ENCODE measurements around the gene DRD3. TPM values are rescaled to one million over a fixed set of nuclear protein-coding genes. Genes with fewer than 3 reads are reported as not detected.

The DRD3 gene
- total RNA-seq, 1 experiment from 2014 or later, result 0.17 TPM

- DNase-seq (ENCODE audit: low spot score), result no peak
- no peak for ATAC-seq
- Mint-ChIP-seq H3K27ac (no peak overlapping the region), H3K9me3 (0 out of 2 replicates have a peak, but pooled peaks cover 6% of the 10 kb centered on the region), H3K4me3 (no peak overlapping the region), H3K36me3 (peaks cover 93% of the 10 kb centered on the region), H3K4me1 (no peaks in the 10 kb centered on the region), H3K27me3 (ENCODE audit: low read depth) (no peaks in the 10 kb centered on the region)
- TF ChIP-seq ZNF425 (CRISPR knock-in tag; conservative IDR thresholded peaks at IDR 0.05) (no peak), RELA (CRISPR knock-in tag; IDR thresholded peaks at IDR 0.05; ENCODE audit: borderline replicate concordance) (no peak), PRDM15 (CRISPR knock-in tag; IDR thresholded peaks at IDR 0.05) (no peak), ARID4B (CRISPR knock-in tag; IDR thresholded peaks at IDR 0.05; ENCODE audit: borderline replicate concordance) (no peak), FOXK1 (CRISPR knock-in tag; IDR thresholded peaks at IDR 0.05) (no peak), NR2C2 (CRISPR knock-in tag; IDR thresholded peaks at IDR 0.05) (no peak), RORB (CRISPR knock-in tag; IDR thresholded peaks at IDR 0.05) (no peak), ATF1 (CRISPR knock-in tag; IDR thresholded peaks at IDR 0.05) (no peak), NFATC4 (CRISPR knock-in tag; IDR thresholded peaks at IDR 0.05) (no peak), CTCF (IDR thresholded peaks at IDR 0.05) (no peak), CBFB (CRISPR knock-in tag; IDR thresholded peaks at IDR 0.05; ENCODE audit: low read depth) (no peak)
- TF ChIP-seq, protein P1, sequence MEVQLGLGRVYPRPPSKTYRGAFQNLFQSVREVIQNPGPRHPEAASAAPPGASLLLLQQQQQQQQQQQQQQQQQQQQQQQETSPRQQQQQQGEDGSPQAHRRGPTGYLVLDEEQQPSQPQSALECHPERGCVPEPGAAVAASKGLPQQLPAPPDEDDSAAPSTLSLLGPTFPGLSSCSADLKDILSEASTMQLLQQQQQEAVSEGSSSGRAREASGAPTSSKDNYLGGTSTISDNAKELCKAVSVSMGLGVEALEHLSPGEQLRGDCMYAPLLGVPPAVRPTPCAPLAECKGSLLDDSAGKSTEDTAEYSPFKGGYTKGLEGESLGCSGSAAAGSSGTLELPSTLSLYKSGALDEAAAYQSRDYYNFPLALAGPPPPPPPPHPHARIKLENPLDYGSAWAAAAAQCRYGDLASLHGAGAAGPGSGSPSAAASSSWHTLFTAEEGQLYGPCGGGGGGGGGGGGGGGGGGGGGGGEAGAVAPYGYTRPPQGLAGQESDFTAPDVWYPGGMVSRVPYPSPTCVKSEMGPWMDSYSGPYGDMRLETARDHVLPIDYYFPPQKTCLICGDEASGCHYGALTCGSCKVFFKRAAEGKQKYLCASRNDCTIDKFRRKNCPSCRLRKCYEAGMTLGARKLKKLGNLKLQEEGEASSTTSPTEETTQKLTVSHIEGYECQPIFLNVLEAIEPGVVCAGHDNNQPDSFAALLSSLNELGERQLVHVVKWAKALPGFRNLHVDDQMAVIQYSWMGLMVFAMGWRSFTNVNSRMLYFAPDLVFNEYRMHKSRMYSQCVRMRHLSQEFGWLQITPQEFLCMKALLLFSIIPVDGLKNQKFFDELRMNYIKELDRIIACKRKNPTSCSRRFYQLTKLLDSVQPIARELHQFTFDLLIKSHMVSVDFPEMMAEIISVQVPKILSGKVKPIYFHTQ (CRISPR knock-in tag; IDR thresholded peaks at IDR 0.05), result no peak
- TF ChIP-seq, protein P2, sequence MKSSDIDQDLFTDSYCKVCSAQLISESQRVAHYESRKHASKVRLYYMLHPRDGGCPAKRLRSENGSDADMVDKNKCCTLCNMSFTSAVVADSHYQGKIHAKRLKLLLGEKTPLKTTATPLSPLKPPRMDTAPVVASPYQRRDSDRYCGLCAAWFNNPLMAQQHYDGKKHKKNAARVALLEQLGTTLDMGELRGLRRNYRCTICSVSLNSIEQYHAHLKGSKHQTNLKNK (CRISPR knock-in tag; IDR thresholded peaks at IDR 0.05), result no peak
- CTCF ChIA-PET, result no interaction called here
- POLR2A ChIA-PET, result no interaction called here
Measured at GRCh38 chr3:114083112-114083511, 95.7 kb downstream of the DRD3 start.
